PC-9 (cell line): ENCODE results near the gene TMEM235.

Experiments used
- CTCF ChIP-seq: fragments of 200-600 bp; sonication (generic); conservative IDR thresholded peaks from 2 replicates; pipeline ENCODE4 v1.6.1; 2017; ENCODE audit warnings: mixed run types, antibody characterized with exemption, mild to moderate bottlenecking, moderate library complexity
- EZH2 ChIP-seq: fragments of 200-600 bp; sonication (generic); IDR thresholded peaks from 2 replicates; pipeline ENCODE4 v1.8.0; 2017; ENCODE audit warnings: antibody characterized with exemption, low read depth

GRCh38 chr17:78223061-78223460 is 8.4 kb upstream of the TMEM235 start:
- TF ChIP-seq CTCF (no peak), EZH2 (no peak)
